ENCODE results near the gene NPC1L1.
"Not testable (repeated sequence)": the region's sequence is repeated elsewhere in the genome, so short reads cannot be mapped to it uniquely, and the experiment has no call there.

Gene NPC1L1

DNA sequence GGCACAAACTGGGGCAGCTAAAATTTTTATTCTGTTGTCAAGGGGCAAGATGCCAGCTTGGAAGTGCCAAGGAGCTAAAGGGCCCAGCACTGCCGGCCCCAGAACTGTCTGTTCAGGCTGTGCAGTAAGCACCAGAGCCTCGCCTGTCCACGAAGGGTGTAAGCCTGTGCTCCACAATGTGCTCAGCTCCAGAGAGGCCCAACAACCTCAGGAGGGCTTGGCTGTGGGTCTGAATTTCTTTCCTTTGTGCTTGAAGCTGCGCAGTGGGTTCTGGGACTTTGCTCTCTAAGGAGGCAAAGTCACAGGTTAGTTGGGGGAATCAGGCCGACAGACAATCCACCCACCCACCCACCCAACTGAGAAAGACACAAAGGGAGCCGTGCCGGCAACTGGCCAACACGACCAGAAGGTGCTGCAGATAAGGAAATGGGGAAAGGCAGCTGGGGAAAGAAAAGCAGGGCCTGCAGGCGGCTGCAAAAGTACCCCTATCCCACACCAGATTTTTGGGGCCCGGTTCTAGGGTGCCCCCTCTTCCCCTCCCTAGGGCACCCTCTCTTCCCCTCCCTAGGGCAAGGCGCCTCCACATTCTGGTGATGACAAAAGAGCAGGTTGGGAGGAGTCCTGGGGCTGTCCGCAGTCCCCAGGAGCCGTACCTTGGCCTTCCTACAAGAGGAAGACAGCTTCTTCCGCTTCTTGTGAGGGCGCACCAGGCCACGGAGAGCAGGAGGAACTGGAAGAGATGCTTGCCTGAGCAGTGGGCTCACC lies 24.8 kb upstream of the NPC1L1 start:
- DNase-seq = no peak
- in situ Hi-C loops (cut with HindIII; ENCODE audit: low pct_ligation_motif_present, low pct_unique_long_range_greater_than_20kb, low sequenced_read_pairs) = no loop called here

GRCh38 chr7:44565097-44565794 lies 24.1 kb upstream of the NPC1L1 start:
- in situ Hi-C loops (cut with HindIII; ENCODE audit: low pct_ligation_motif_present, low pct_unique_long_range_greater_than_20kb, low sequenced_read_pairs) = no loop called here
- peak; percentile 72 for DNase-seq

GRCh38 chr7:44564606-44565005 lies 23.5 kb upstream of the NPC1L1 start:
- in situ Hi-C loops (cut with HindIII; ENCODE audit: low pct_ligation_motif_present, low pct_unique_long_range_greater_than_20kb, low sequenced_read_pairs) = no loop called here

GRCh38 chr7:44563171-44563679 lies 22.1 kb upstream of the NPC1L1 start:
- in situ Hi-C loops (cut with HindIII; ENCODE audit: low pct_ligation_motif_present, low pct_unique_long_range_greater_than_20kb, low sequenced_read_pairs) = no loop called here

More at GRCh38 chr7:44564606-44565005, 23.5 kb upstream of the NPC1L1 start:
- no peak for DNase-seq

DNA sequence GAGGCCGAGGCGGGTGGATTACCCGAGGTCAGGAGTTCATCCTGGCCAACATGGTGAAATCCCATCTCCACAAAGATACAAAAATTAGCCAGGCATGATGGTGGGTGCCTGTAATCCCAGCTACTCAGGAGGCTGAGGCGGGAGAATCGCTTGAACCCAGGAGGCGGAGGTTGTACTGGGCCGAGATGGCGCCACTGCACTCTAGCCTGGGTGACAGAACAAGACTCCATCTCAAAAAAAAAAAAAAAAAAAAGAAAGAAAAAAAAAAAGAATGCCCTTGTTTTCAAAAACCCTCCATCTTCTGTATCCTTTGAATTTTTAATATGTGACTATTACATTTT lies 21.5 kb upstream of the NPC1L1 start:
- DNase-seq; in situ Hi-C loops (cut with HindIII; ENCODE audit: low pct_ligation_motif_present, low pct_unique_long_range_greater_than_20kb, low sequenced_read_pairs): not testable (repeated sequence)

More at GRCh38 chr7:44563171-44563679, 22.1 kb upstream of the NPC1L1 start:
- no peak for DNase-seq

DNA sequence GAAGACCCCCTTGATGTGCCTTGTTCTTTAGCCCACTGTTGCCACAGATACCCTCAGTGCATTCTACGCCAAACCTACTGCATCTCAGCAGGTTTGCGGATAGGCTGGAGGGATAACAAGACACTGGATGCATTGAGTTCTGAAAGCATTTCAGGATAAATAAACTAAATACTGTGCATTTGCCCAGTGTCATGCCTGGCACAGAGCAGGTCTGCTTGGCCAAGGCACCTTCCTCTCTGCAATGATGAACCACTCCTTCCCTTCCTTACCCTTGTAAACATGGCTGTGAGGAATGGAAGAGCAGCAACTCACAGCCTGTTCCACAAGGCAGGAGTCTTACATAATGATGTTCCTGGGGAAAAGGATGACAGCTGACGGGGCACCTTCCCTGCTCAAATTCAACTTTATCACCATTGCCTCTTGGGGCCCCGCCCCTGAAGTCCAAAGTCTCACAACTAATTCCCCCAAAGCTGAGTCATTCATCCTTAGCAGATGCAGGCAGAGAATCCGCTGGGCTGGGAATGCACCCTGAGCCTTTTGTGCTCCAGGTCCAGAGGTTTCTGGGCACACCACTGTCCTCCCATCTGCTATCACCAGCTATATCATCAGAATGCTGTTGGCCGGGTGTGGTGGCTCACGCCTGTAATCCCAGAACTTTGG lies 21.0 kb upstream of the NPC1L1 start:
- peak; percentile 78 for DNase-seq
- in situ Hi-C loops (cut with HindIII; ENCODE audit: low pct_ligation_motif_present, low pct_unique_long_range_greater_than_20kb, low sequenced_read_pairs) = no loop called here

GRCh38 chr7:44561481-44561880 lies 20.4 kb upstream of the NPC1L1 start:
- in situ Hi-C loops (cut with HindIII; ENCODE audit: low pct_ligation_motif_present, low pct_unique_long_range_greater_than_20kb, low sequenced_read_pairs) = no loop called here
- no peak for DNase-seq

DNA sequence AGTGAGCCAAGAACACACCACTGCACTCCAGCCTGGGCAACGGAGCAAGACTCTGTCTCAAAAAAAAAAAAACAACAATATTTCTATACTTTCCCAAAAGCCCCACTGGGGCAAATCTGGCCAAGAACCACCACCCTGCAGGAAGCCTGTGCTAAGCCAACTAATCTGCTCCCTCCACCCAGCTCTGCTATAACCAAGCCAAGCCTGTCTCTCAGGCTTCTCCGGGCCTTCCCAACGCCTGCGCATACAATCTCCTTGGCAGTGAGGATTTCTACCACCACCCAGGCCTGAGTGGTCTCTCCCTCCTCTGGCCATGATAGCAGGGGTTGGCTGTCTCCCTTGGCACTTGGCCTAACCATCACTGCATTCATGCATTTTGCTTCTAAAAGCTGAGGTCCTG lies 18.4 kb upstream of the NPC1L1 start:
- in situ Hi-C loops (cut with HindIII; ENCODE audit: low pct_ligation_motif_present, low pct_unique_long_range_greater_than_20kb, low sequenced_read_pairs) = no loop called here
- no peak for DNase-seq

- DNase-seq = no peak
- in situ Hi-C loops (cut with HindIII; ENCODE audit: low pct_ligation_motif_present, low pct_unique_long_range_greater_than_20kb, low sequenced_read_pairs) = no loop called here
Measured at GRCh38 chr7:44557485-44557884, 16.4 kb upstream of the NPC1L1 start.

DNA sequence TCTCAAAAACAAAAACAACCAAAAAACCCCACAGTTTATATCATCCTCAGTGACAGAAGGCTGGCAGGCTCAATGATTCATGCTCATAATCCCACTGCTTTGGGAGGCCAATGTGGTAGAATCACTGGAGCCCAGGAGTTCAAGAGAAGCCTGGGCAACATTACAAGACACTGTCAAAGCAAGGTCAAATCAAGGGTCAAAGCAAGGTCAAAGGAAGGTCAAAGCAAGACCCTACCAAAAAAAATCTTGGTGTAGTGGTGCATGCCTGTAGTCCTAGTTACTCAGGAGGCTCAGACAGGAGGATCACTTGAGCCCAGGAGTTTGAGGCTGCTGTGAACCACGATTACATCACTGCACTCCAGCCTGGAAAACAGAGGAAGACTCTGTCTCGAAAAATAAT lies 14.2 kb upstream of the NPC1L1 start:
- in situ Hi-C loops (cut with HindIII; ENCODE audit: low pct_ligation_motif_present, low pct_unique_long_range_greater_than_20kb, low sequenced_read_pairs) = no loop called here
- DNase-seq = no peak

DNA sequence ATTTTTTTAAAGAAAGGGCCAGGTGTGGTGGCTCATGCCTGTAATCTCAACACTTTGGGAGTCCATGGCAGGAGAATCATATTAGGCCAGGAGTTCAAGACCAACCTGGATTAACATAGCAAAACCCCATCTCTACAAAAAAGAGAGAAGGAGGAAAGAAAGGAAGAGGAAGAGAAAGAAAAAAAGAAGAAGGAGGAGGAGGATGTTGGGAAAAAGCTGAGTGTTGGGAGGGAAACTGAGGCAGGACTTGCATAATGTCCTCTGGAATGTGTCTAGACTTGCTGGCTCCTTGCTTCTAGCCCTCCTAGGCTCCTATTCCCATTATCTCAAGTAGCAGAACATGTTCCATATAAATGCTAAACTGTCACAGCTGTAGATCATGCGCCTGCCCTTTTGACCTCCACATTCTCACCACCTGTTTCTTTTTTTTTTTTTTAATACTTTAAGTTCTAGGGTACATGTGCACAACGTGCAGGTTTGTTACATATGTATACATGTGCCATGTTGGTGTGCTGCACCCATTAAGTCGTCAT lies 11.4 kb upstream of the NPC1L1 start:
- DNase-seq; in situ Hi-C loops (cut with HindIII; ENCODE audit: low pct_ligation_motif_present, low pct_unique_long_range_greater_than_20kb, low sequenced_read_pairs): not testable (repeated sequence)

DNA sequence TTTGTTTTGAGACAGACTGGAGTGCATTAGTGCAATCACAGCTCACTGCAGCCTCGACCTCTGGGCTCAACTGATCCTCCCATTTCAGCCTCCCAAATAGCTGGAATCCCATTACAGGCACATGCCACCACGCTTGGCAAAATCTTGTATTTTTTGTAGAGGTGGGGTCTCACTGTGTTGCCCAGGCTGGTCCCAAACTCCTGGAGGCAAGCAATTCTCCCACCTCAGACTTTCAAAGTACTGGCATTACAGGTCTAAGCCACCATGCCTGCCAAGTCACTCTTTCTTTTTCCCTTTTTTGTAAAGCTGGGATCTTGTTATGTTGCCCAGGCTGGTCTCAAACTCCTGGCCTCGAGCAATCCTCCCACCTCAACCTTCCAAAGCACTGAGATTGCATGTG lies 8.3 kb upstream of the NPC1L1 start:
- no peak for DNase-seq
- in situ Hi-C loops (cut with HindIII; ENCODE audit: low pct_ligation_motif_present, low pct_unique_long_range_greater_than_20kb, low sequenced_read_pairs) = no loop called here

GRCh38 chr7:44548893-44549292 lies 7.8 kb upstream of the NPC1L1 start:
- DNase-seq = no peak
- in situ Hi-C loops (cut with HindIII; ENCODE audit: low pct_ligation_motif_present, low pct_unique_long_range_greater_than_20kb, low sequenced_read_pairs) = no loop called here

- no peak for DNase-seq
- in situ Hi-C loops (cut with HindIII; ENCODE audit: low pct_ligation_motif_present, low pct_unique_long_range_greater_than_20kb, low sequenced_read_pairs) = no loop called here
Measured at GRCh38 chr7:44547536-44548231, 6.6 kb upstream of the NPC1L1 start.

DNA sequence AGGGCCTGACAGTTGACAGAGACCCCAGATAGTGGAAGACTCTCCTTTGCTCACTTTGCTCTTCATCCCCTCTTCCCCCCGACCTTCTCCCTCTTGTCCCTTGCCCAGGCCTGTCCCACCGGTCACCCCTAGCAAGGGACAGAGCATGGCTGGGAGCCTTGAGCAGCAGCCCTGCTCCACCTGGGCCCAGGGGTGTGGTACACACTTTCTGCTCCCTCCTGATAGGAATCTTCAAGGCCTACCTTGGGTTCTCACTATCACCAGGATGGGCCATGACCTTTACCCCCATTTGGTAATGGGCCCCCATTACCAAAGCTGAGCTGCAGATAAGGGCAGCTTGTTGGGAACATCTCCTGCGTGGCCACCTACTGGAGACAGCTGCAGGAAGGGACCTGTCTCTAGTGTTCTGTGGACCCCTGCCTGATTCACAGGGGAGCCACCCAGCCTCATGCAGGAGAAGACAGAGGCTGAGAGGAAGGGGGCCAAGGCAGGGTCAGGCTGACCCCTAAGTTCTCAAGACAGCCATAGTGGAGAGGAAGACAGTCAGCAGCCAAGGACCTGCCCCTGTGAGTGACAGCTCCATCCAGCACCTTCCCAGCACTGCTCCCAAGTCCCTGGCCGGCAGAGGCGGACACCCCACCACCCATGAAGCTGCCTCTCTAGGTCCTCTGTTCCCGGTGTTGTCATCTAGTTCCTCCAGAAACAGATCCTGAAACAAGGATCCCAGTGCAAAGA lies 913 bp upstream of the NPC1L1 start:
- no peak for DNase-seq

DNA sequence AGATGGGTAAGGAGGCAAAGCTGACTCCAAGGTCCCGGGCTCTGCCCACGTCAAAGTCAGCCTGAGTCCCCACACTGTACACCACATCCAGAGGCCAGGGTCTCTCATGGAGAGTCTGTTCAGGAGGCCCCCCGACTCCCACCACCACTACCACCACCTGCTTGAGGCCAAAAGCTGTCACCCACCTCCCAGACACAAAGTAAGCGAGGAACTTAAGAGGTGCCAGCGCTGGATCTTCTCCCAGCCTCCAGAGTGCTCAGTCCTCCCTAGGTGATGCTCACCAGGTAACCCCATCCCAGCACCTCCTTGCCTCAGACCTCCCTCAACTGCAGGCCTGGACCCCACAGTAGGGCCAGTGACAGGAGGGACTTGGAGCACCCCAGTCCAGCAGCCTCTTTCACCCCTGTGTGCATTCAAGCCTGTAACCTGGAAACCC lies 520 bp downstream of the NPC1L1 start:
- DNase-seq = no peak
- in situ Hi-C loops (cut with HindIII; ENCODE audit: low pct_ligation_motif_present, low pct_unique_long_range_greater_than_20kb, low sequenced_read_pairs) = no loop called here

More for the DNA sequence above, 913 bp upstream of the NPC1L1 start:
- in situ Hi-C loops (cut with HindIII; ENCODE audit: low pct_ligation_motif_present, low pct_unique_long_range_greater_than_20kb, low sequenced_read_pairs) = no loop called here

GRCh38 chr7:44539669-44540506 lies 1.2 kb downstream of the NPC1L1 start:
- in situ Hi-C loops (cut with HindIII; ENCODE audit: low pct_ligation_motif_present, low pct_unique_long_range_greater_than_20kb, low sequenced_read_pairs) = no loop called here
- DNase-seq = no peak

Measured in ACHN (cell line).